Astrocyte (in vitro differentiated cells and primary cell): ENCODE data around the gene PUS7L. TPM values are rescaled to one million over a fixed set of nuclear protein-coding genes. Genes with fewer than 3 reads are reported as not detected.
"Not testable (repeated sequence)": the region's sequence is repeated elsewhere in the genome, so short reads cannot be mapped to it uniquely, and the experiment has no call there.

Experiments used
- DNase-seq: peaks from one replicate; pipeline ENCODE4 v3.0.0-alpha.2; 2010; ENCODE audit warnings: low read depth
- FAIRE-seq: peaks from 2 replicates; lab custom pipeline; 2011; peaks lifted over from hg19 to GRCh38; lab: Jason Lieb, UNC
- H2AFZ ChIP-seq: 2 replicates; pipeline ENCODE4 v1.6.0; 2012; ENCODE audit warnings: low read depth, low read length, inconsistent platforms
- H3K27ac ChIP-seq: 2 replicates; pipeline ENCODE4 v1.5.1; 2011; ENCODE audit warnings: low read depth, low read length, inconsistent platforms
- H3K27me3 ChIP-seq: 2 replicates; pipeline ENCODE4 v1.6.0; 2011; ENCODE audit warnings: low read length, inconsistent platforms; ENCODE audit not compliant: insufficient read depth
- H3K36me3 ChIP-seq: 2 replicates; pipeline ENCODE4 v1.5.1; 2011; ENCODE audit warnings: low read length, inconsistent platforms; ENCODE audit not compliant: insufficient read depth
- H3K4me1 ChIP-seq: 2 replicates; pipeline ENCODE4 v1.5.1; 2011; ENCODE audit warnings: low read length, inconsistent platforms; ENCODE audit not compliant: insufficient read depth
- H3K4me2 ChIP-seq: 2 replicates; pipeline ENCODE4 v1.6.0; 2012; ENCODE audit warnings: low read length, inconsistent platforms
- H3K4me3 ChIP-seq: 2 replicates; pipeline ENCODE4 v1.5.1; 2011; ENCODE audit warnings: low read depth, mild to moderate bottlenecking, low read length, inconsistent platforms; ENCODE audit not compliant: insufficient read depth
- H3K79me2 ChIP-seq: 2 replicates; pipeline ENCODE4 v1.6.0; 2012; ENCODE audit warnings: mild to moderate bottlenecking, low read length, inconsistent platforms; ENCODE audit not compliant: insufficient read depth
- H3K9ac ChIP-seq: 2 replicates; pipeline ENCODE4 v1.6.0; 2012; ENCODE audit warnings: mild to moderate bottlenecking, low read length, inconsistent platforms
- H3K9me3 ChIP-seq: 2 replicates; pipeline ENCODE4 v1.5.1; 2012; ENCODE audit warnings: low read depth, mild to moderate bottlenecking, low read length, inconsistent platforms; ENCODE audit not compliant: insufficient read depth
- H4K20me1 ChIP-seq: 2 replicates; pipeline ENCODE4 v1.6.0; 2012; ENCODE audit warnings: low read length, inconsistent platforms; ENCODE audit not compliant: insufficient read depth
- H3K27ac Mint-ChIP-seq: one replicate; pipeline ENCODE4 v1.8.0; 2021; ENCODE audit warnings: mild to moderate bottlenecking, mixed read lengths; ENCODE audit not compliant: unreplicated experiment
- H3K27me3 Mint-ChIP-seq: one replicate; pipeline ENCODE4 v1.8.0; 2021; ENCODE audit warnings: low read depth, mixed read lengths; ENCODE audit not compliant: unreplicated experiment
- H3K36me3 Mint-ChIP-seq: one replicate; pipeline ENCODE4 v1.8.0; 2021; ENCODE audit warnings: low read depth, mixed read lengths; ENCODE audit not compliant: unreplicated experiment
- H3K4me1 Mint-ChIP-seq: one replicate; pipeline ENCODE4 v1.8.0; 2021; ENCODE audit warnings: low read depth, mixed read lengths; ENCODE audit not compliant: unreplicated experiment
- H3K4me3 Mint-ChIP-seq: one replicate; pipeline ENCODE4 v1.8.0; 2021; ENCODE audit warnings: mild to moderate bottlenecking, moderate library complexity, mixed read lengths; ENCODE audit not compliant: unreplicated experiment
- H3K9me3 Mint-ChIP-seq: one replicate; pipeline ENCODE4 v1.8.0; 2021; ENCODE audit warnings: mild to moderate bottlenecking, mixed read lengths; ENCODE audit not compliant: unreplicated experiment
- EZH2 ChIP-seq: IDR thresholded peaks from 2 replicates; pipeline ENCODE4 v1.6.1; 2012; ENCODE audit warnings: mild to moderate bottlenecking, low read length, inconsistent platforms; ENCODE audit not compliant: insufficient read depth
- total RNA-seq: library from RNA; stranded (reverse); gene quantifications from 2 replicates; pipeline ENCODE4 v1.2.1, GENCODE V29; 2021
- TF ChIP-seq, protein P1 (sequence below): IDR thresholded peaks from 2 replicates; pipeline ENCODE4 v1.5.1; 2011; ENCODE audit warnings: low read depth, mild to moderate bottlenecking, inconsistent platforms, low read length, moderate library complexity; ENCODE audit not compliant: insufficient read depth

The PUS7L gene
- total RNA-seq, 1 donor from 2014 or later = 11.4 TPM

DNA sequence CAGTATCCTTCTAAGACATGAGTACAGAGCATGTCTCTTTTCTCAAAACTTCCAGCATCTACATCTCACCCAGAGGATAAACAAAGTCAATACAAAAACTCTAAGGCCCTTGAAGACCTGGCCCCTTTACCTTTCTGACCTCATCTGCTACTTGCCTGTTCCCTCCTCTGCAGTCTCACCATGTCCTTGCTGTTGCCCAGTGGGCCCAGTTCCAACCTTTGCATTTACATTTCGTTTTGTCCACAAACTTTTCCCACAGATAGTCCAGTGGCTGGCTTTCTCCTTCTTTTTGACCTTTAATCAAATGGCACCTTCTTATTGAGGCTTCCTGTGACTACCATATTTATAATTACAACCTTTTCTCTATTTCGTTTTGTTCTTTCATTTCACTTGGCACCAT is 1.8 kb upstream of the PUS7L start:
- no peak overlapping the region for H3K27ac ChIP-seq

DNA sequence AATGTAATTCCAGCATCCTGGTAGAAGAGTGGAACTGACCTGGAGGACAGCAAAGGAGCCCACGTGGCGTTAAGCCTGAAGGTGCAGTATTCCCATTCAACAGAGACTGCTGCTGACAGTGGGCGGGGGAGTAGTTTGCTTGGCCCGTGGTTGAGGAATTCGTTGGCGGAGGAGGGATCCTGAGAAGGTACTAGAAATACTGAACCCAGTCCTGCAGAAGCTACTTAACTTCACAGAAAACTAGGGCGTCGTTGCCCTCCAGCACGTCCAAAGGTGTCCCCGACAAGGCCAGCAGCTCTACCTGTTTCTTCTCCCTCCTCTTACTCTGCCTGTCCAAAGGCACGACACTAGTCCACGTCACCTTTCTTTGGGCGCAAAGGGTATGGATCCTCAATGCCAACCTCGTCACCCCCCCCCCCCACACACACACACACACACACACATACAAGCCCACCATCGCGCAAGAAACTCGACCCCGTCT is 303 bp downstream of the PUS7L start:
- Histone ChIP-seq H3K36me3 (peaks cover 3% of the 10 kb centered on the region), H3K9ac (peak overlapping the region; percentile 90), H3K4me2 (peak overlapping the region; percentile 85), H3K4me1 (peaks cover 15% of the 10 kb centered on the region), H3K27me3 (no peaks in the 10 kb centered on the region), H4K20me1 (no peaks in the 10 kb centered on the region), H3K79me2 (peaks cover 34% of the 10 kb centered on the region), H2AFZ (peak overlapping the region; percentile 81), H3K27ac (peak overlapping the region; percentile 77), H3K9me3 (no peaks in the 10 kb centered on the region), H3K4me3 (peak overlapping the region; percentile 85)
- no peaks in the 10 kb centered on the region for H3K27me3 Mint-ChIP-seq
- FAIRE-seq = no peak
- TF ChIP-seq EZH2 = no peak
- TF ChIP-seq, protein P1, sequence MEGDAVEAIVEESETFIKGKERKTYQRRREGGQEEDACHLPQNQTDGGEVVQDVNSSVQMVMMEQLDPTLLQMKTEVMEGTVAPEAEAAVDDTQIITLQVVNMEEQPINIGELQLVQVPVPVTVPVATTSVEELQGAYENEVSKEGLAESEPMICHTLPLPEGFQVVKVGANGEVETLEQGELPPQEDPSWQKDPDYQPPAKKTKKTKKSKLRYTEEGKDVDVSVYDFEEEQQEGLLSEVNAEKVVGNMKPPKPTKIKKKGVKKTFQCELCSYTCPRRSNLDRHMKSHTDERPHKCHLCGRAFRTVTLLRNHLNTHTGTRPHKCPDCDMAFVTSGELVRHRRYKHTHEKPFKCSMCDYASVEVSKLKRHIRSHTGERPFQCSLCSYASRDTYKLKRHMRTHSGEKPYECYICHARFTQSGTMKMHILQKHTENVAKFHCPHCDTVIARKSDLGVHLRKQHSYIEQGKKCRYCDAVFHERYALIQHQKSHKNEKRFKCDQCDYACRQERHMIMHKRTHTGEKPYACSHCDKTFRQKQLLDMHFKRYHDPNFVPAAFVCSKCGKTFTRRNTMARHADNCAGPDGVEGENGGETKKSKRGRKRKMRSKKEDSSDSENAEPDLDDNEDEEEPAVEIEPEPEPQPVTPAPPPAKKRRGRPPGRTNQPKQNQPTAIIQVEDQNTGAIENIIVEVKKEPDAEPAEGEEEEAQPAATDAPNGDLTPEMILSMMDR = no peak
- H3K27ac Mint-ChIP-seq = peak overlapping the region; percentile 47
- H3K36me3 Mint-ChIP-seq = peaks cover 2% of the 10 kb centered on the region
- H3K9me3 Mint-ChIP-seq = peaks cover 2% of the 10 kb centered on the region
- H3K4me3 Mint-ChIP-seq = peak overlapping the region; percentile 92
- DNase-seq = peak; percentile 32
- H3K4me1 Mint-ChIP-seq = peaks cover 13% of the 10 kb centered on the region

More for the DNA sequence above, 1.8 kb upstream of the PUS7L start:
- Histone ChIP-seq H3K4me2 (peak overlapping the region; percentile 85), H3K36me3 (no peaks in the 10 kb centered on the region), H4K20me1 (no peaks in the 10 kb centered on the region), H3K9ac (no peak overlapping the region), H3K9me3 (no peaks in the 10 kb centered on the region), H3K27me3 (no peaks in the 10 kb centered on the region), H3K79me2 (peaks cover 31% of the 10 kb centered on the region), H3K4me3 (no peak overlapping the region), H2AFZ (no peak overlapping the region), H3K4me1 (peaks cover 15% of the 10 kb centered on the region)
- Mint-ChIP-seq H3K36me3 (peaks cover 2% of the 10 kb centered on the region), H3K27ac (no peak overlapping the region), H3K9me3 (peaks cover 2% of the 10 kb centered on the region), H3K4me1 (peaks cover 16% of the 10 kb centered on the region), H3K27me3 (no peaks in the 10 kb centered on the region), H3K4me3 (peak overlapping the region; percentile 92)
- no peak for DNase-seq
- FAIRE-seq = no peak
- TF ChIP-seq, protein P1 = no peak

DNA sequence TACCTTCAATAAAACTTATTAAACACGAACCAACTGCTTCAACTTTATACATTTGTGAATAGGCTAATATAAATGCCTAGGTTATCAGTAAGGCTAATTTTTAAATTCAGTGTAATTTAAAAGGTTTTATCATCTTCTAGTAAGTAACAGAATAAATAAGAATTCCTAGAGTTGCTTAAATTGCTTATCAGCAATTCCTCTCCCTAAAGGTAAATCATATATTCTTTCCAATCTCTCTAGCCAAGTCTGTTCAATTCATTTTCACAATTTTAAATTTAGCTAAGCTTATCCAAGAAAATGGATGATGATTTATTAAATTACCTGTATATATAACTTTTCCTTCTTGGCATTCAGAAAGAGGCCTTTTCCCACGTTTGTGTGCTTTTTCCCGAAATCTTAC is 4.6 kb downstream of the PUS7L start:
- no peak overlapping the region for H3K27ac ChIP-seq
- no peaks in the 10 kb centered on the region for H4K20me1 ChIP-seq
- H3K4me1 ChIP-seq = peaks cover 8% of the 10 kb centered on the region
- no peak for DNase-seq
- Mint-ChIP-seq H3K27me3 (no peaks in the 10 kb centered on the region), H3K4me1 (peaks cover 6% of the 10 kb centered on the region), H3K4me3 (no peak overlapping the region), H3K36me3 (peaks cover 2% of the 10 kb centered on the region), H3K27ac (no peak overlapping the region), H3K9me3 (no peaks in the 10 kb centered on the region)
- no peak for FAIRE-seq
- no peak overlapping the region for H3K4me3 ChIP-seq
- no peak overlapping the region for H3K4me2 ChIP-seq
- peaks cover 26% of the 10 kb centered on the region for H3K79me2 ChIP-seq
- no peak overlapping the region for H3K9ac ChIP-seq
- H3K36me3 ChIP-seq = peaks cover 9% of the 10 kb centered on the region
- no peaks in the 10 kb centered on the region for H3K27me3 ChIP-seq
- no peak overlapping the region for H2AFZ ChIP-seq
- no peaks in the 10 kb centered on the region for H3K9me3 ChIP-seq
- TF ChIP-seq, protein P1 = no peak
- TF ChIP-seq EZH2 = no peak

DNA sequence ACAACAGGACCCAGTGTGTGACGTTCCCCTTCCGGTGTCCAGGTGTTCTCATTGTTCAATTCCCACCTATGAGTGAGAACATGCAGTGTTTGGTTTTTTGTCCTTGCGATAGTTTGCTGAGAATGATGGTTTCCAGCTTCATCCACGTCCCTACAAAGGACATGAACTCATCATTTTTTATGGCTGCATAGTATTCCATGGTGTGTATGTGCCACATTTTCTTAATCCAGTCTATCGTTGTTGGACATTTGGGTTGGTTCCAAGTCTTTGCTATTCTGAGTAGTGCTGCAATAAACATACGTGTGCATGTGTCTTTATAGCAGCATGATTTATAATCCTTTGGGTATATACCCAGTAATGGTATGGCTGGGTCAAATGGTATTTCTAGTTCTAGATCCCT is 7.2 kb downstream of the PUS7L start:
- peaks cover 13% of the 10 kb centered on the region for H3K36me3 ChIP-seq
- not testable (repeated sequence) for H3K4me3 Mint-ChIP-seq, DNase-seq, H3K4me1 Mint-ChIP-seq, H3K4me3 ChIP-seq, H3K4me1 ChIP-seq, H3K4me2 ChIP-seq, H3K27me3 ChIP-seq, H3K79me2 ChIP-seq, H3K9me3 Mint-ChIP-seq, H3K27ac ChIP-seq, FAIRE-seq, H3K9me3 ChIP-seq, H4K20me1 ChIP-seq, H3K27me3 Mint-ChIP-seq, H2AFZ ChIP-seq, H3K27ac Mint-ChIP-seq, H3K36me3 Mint-ChIP-seq, H3K9ac ChIP-seq
